Measurements from ENCODE around the gene TMEM40.
"Not testable (repeated sequence)": the region's sequence is repeated elsewhere in the genome, so short reads cannot be mapped to it uniquely, and the experiment has no call there.

The TMEM40 gene

DNA sequence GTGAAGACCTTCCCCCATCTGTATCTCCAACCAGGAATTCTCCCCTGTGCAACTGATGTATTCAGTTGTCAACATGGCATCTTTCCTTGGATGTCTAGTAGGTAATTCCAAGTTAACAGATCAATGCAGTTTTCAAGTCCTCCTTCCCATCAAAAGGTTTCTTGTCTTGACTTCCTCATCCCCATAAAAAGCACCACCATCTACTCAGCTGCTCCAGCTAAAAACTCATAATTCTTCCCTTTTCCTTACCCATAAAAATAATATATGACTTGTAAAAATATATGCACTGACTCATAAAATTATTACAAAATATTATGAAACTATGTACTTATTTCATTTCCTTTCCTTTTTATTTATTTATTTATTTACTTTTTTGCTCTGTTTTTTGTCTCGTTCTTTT is 32.4 kb upstream of the TMEM40 start:
- Histone ChIP-seq H2AFZ (ENCODE audit: low read depth, low read length) (no peak overlapping the region), H3K36me3 (ENCODE audit: insufficient read depth, low read length) (no peaks in the 10 kb centered on the region), H3K4me3 (ENCODE audit: low read length) (no peak overlapping the region), H3K27me3 (ENCODE audit: insufficient read depth, low read length) (no peaks in the 10 kb centered on the region), H3K4me1 (ENCODE audit: insufficient read depth, low read length) (no peaks in the 10 kb centered on the region), H3K9me3 (ENCODE audit: low read length) (no peaks in the 10 kb centered on the region)

DNA sequence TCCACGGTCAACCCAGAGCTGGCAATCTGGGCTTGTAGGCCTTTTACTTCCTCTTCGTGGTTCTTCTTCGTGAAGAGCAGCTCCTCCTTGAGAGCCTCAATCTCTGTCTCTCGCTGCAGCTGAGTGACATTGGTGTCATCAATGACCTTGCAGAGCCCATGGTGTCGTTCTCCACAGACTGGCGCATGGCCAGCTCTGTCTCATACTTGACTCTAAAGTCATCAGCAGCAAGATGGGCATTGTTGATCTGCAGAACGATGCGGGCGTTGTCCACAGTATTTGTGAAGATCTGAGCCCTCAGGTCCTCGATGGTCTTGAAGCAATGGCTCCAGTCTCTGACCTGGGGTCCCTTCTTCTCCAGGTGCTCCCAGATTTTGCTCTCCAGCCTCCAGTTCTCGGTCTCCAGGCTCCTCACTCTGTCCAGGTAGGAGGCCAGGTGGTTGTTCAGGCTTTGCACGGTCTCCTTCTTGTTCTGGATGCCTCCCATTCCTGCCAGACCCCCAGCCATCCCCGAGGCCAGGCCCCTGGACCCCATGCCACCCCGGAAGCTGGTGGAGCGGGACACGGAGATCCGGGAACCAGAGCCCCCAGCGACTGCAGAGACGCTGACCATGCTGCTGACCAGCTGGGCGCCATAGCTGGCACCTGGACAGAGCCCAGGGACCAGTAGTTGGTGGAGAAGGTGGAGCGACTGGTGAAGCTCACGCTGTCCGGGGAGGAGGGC is 29.1 kb upstream of the TMEM40 start:
- not testable (repeated sequence) for H2AFZ ChIP-seq (ENCODE audit: low read depth, low read length); H3K36me3 ChIP-seq (ENCODE audit: insufficient read depth, low read length); H3K27me3 ChIP-seq (ENCODE audit: insufficient read depth, low read length); H3K4me1 ChIP-seq (ENCODE audit: insufficient read depth, low read length); H3K4me3 ChIP-seq (ENCODE audit: low read length); H3K9me3 ChIP-seq (ENCODE audit: low read length)

DNA sequence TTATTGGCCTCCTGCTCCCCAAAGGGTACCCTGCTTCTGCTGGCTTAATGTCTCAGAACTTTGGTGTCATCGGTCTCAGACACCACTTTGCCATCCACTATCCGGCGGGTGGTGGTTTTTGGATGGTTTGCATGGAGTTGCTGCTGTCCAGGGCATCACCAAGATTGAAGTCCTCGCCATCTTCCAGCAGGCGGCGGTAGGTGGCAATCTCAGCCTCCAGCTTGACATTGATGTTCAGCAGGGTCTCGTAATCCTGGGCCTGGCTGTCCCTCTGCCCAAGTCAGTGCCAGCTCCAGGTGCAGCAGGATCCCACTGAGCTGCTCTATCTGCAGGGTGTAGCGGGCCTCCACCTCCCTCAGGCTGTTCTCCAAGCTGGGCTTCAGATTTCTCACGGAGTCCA is 28.3 kb upstream of the TMEM40 start:
- H2AFZ ChIP-seq (ENCODE audit: low read depth, low read length); H3K4me3 ChIP-seq (ENCODE audit: low read length); H3K36me3 ChIP-seq (ENCODE audit: insufficient read depth, low read length); H3K27me3 ChIP-seq (ENCODE audit: insufficient read depth, low read length); H3K4me1 ChIP-seq (ENCODE audit: insufficient read depth, low read length); H3K9me3 ChIP-seq (ENCODE audit: low read length): not testable (repeated sequence)

DNA sequence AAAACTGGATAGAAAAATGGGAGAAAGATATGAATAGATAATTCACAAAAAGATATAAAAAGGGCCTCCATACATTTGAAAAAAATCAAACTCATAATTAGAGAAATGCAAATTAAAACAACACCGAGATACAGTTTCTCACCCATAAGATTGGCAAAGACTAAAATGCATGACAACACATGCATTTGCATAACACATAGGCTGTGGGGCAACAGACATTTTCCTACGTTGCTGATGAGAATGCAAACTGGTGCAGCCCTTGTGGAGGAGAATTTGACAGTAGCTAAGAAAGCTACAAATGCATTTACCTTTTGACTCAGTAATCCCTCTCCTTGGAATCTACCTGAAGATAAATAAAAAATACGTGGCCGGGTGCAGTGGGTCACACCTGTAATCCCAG is 26.0 kb upstream of the TMEM40 start:
- Histone ChIP-seq H3K4me1 (ENCODE audit: insufficient read depth, low read length) (peaks cover 10% of the 10 kb centered on the region), H3K27me3 (ENCODE audit: insufficient read depth, low read length) (no peaks in the 10 kb centered on the region), H2AFZ (ENCODE audit: low read depth, low read length) (no peak overlapping the region), H3K36me3 (ENCODE audit: insufficient read depth, low read length) (no peaks in the 10 kb centered on the region), H3K4me3 (ENCODE audit: low read length) (no peak overlapping the region), H3K9me3 (ENCODE audit: low read length) (peaks cover 2% of the 10 kb centered on the region)

DNA sequence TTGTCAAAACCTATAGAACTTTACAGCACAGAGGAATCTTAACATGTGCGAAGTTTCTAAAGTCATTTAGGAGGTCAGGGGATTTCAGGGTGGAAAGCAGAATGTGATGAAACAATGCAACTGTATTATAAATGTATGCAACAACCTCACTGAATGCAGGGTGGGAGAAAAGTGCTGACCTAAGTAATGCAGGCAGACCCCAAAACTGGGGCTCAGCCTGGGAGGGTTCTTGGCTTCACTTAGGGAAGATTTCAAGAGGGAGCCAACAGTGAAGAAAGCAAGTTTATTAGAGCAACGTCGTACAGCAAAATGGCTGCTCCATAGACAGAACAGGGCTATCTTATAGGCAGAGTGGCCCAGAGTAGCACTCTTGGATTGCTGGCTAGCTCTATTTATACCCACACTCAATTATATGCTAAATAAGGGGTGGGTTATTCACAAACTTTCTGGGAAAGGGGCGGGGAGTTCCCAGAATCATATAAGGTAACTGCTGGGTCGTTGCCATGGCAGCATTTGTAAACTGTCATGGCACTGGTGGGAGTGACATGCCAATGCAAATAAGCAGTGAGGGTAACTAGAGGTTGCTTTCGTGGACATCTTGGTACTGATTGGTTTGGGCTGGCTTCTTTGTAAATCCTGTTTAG is 23.2 kb upstream of the TMEM40 start:
- Histone ChIP-seq H3K4me3 (ENCODE audit: low read length) (no peak overlapping the region), H3K4me1 (ENCODE audit: insufficient read depth, low read length) (peaks cover 10% of the 10 kb centered on the region), H3K36me3 (ENCODE audit: insufficient read depth, low read length) (no peaks in the 10 kb centered on the region), H3K9me3 (ENCODE audit: low read length) (peaks cover 2% of the 10 kb centered on the region), H3K27me3 (ENCODE audit: insufficient read depth, low read length) (no peaks in the 10 kb centered on the region), H2AFZ (ENCODE audit: low read depth, low read length) (no peak overlapping the region)

DNA sequence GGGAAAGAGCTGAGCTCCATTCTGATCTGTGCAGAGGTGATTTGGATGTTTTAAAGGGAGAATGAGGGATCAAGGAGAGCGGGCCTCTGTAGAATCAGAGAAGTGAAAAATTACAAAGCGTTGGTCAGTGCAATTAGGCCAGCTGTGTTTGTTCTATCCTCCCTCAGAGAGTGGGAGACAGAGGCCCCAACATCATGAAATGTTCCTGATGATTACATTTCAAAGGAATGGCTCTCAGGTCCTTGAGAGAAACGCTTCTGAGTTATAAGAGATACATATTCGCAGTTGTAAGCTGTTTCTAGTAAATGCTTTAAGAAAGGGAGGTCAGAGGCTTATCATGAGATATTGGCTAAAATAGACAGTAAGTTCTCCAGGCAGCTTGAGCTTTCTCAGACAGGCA is 21.7 kb upstream of the TMEM40 start:
- Histone ChIP-seq H3K9me3 (ENCODE audit: low read length) (peaks cover 2% of the 10 kb centered on the region), H3K27me3 (ENCODE audit: insufficient read depth, low read length) (no peaks in the 10 kb centered on the region), H3K4me3 (ENCODE audit: low read length) (no peak overlapping the region), H3K4me1 (ENCODE audit: insufficient read depth, low read length) (peaks cover 10% of the 10 kb centered on the region), H3K36me3 (ENCODE audit: insufficient read depth, low read length) (no peaks in the 10 kb centered on the region), H2AFZ (ENCODE audit: low read depth, low read length) (no peak overlapping the region)

DNA sequence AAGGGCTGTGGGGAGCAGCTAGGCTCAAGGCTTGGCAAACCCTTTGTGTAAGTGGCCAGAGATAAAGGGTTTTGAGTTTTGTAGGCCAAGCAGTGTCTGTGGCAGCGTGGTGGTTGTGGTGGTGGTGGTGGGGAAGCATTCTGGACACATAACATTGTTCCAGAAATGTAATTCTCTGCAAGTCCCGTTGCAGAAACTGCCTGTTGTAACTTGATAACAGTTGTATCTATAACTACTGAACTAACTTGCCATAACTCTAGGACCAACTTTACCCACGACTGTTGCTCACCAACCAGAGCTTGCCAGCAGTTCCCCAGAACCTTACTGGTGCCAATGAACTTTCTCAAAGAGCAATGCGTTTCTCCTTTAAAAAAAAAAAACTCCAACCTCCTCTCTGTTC is 18.1 kb upstream of the TMEM40 start:
- Histone ChIP-seq H3K4me1 (ENCODE audit: insufficient read depth, low read length) (peaks cover 5% of the 10 kb centered on the region), H3K9me3 (ENCODE audit: low read length) (no peaks in the 10 kb centered on the region), H3K27me3 (ENCODE audit: insufficient read depth, low read length) (peaks cover 2% of the 10 kb centered on the region), H3K36me3 (ENCODE audit: insufficient read depth, low read length) (no peaks in the 10 kb centered on the region), H2AFZ (ENCODE audit: low read depth, low read length) (no peak overlapping the region), H3K4me3 (ENCODE audit: low read length) (no peak overlapping the region)

DNA sequence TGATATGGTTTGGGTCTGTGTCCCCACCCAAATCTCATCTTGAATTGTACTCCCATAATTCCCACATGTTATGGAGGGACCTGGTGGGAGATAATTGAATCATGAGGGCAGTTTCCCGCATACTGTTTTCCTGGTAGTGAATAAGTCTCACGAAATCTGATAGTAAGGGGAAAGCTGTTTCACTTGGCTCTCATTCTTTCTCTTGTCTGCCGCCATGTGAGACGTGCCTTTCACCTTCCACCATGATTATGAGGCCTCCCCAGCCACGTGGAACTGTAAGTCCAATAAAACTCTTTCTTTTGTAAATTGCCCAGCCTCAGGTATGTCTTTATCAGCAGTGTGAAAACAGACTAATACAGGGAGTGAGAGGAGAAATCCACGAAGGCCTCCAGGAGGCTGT is 16.9 kb upstream of the TMEM40 start:
- not testable (repeated sequence) for H3K36me3 ChIP-seq (ENCODE audit: insufficient read depth, low read length); H3K27me3 ChIP-seq (ENCODE audit: insufficient read depth, low read length); H2AFZ ChIP-seq (ENCODE audit: low read depth, low read length); H3K4me1 ChIP-seq (ENCODE audit: insufficient read depth, low read length); H3K9me3 ChIP-seq (ENCODE audit: low read length); H3K4me3 ChIP-seq (ENCODE audit: low read length)

DNA sequence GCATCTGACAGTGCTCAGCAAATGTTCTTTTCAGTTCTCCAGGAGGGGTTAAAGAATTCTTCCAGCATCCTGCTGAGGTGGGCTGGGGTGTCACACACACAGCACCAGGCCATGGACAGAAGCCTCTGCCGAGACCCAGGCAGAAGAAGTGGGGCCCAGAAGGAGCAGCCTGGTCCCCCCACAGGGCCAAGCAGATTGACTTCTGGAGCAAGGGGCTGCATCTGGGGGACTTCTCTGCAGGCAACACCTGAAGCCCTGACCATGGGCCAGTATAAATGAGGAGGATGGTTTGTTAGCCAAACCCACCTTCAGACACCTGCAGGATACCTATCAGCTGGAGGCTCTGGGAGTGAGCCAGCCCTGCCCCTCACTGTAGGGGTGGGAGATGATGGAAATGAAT is 16.2 kb upstream of the TMEM40 start:
- no peaks in the 10 kb centered on the region for H3K9me3 ChIP-seq (ENCODE audit: low read length)
- H3K36me3 ChIP-seq (ENCODE audit: insufficient read depth, low read length) = no peaks in the 10 kb centered on the region

DNA sequence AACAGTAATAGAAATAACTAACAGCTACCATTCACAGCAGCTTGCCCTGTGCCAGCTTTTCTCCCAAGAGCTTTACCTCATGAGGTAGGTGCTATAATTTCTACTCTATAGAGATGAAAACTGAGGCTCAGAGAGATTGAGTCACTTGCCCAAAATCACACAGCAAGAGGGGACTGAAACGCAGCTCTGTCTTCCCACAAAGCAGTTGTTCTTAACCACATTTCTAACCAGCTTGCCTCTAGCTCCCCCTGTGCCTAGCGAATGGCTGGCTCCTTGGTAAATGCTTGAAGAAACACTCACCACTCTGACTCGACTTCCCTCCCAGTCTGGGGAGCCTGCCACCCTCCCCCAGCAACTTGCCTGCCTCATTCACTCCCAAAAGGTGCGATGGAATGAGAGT is 15.6 kb upstream of the TMEM40 start:
- no peak overlapping the region for H2AFZ ChIP-seq (ENCODE audit: low read depth, low read length)

More for the DNA sequence above, 16.2 kb upstream of the TMEM40 start:
- peaks cover 2% of the 10 kb centered on the region for H3K27me3 ChIP-seq (ENCODE audit: insufficient read depth, low read length)
- no peak overlapping the region for H2AFZ ChIP-seq (ENCODE audit: low read depth, low read length)
- H3K4me1 ChIP-seq (ENCODE audit: insufficient read depth, low read length) = no peaks in the 10 kb centered on the region
- no peak overlapping the region for H3K4me3 ChIP-seq (ENCODE audit: low read length)

DNA sequence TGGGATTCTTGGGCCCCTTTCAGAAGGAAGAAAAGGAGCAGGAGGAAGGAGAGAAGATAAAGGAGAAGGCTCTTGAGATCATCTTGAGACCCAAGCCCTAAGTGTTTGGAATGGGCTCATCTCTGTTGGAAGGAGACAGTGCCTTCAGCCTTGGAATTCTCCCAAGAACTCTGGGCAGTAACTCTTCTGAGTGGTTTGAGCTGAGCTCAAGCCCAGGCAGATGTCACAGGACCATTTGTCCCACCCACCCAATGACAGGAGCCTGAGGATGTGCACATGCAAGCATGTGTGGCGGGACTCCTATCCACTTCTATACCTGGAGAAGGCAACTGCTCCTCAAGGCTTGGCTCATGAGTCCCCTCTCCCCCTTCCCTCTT is 14.6 kb upstream of the TMEM40 start:
- no peaks in the 10 kb centered on the region for H3K36me3 ChIP-seq (ENCODE audit: insufficient read depth, low read length)
- H3K4me1 ChIP-seq (ENCODE audit: insufficient read depth, low read length) = no peaks in the 10 kb centered on the region
- H3K27me3 ChIP-seq (ENCODE audit: insufficient read depth, low read length) = peaks cover 2% of the 10 kb centered on the region
- no peak overlapping the region for H3K4me3 ChIP-seq (ENCODE audit: low read length)
- no peaks in the 10 kb centered on the region for H3K9me3 ChIP-seq (ENCODE audit: low read length)
- H2AFZ ChIP-seq (ENCODE audit: low read depth, low read length) = no peak overlapping the region

More for the DNA sequence above, 15.6 kb upstream of the TMEM40 start:
- no peaks in the 10 kb centered on the region for H3K36me3 ChIP-seq (ENCODE audit: insufficient read depth, low read length)
- H3K9me3 ChIP-seq (ENCODE audit: low read length) = no peaks in the 10 kb centered on the region
- no peaks in the 10 kb centered on the region for H3K4me1 ChIP-seq (ENCODE audit: insufficient read depth, low read length)
- no peak overlapping the region for H3K4me3 ChIP-seq (ENCODE audit: low read length)
- peaks cover 2% of the 10 kb centered on the region for H3K27me3 ChIP-seq (ENCODE audit: insufficient read depth, low read length)

DNA sequence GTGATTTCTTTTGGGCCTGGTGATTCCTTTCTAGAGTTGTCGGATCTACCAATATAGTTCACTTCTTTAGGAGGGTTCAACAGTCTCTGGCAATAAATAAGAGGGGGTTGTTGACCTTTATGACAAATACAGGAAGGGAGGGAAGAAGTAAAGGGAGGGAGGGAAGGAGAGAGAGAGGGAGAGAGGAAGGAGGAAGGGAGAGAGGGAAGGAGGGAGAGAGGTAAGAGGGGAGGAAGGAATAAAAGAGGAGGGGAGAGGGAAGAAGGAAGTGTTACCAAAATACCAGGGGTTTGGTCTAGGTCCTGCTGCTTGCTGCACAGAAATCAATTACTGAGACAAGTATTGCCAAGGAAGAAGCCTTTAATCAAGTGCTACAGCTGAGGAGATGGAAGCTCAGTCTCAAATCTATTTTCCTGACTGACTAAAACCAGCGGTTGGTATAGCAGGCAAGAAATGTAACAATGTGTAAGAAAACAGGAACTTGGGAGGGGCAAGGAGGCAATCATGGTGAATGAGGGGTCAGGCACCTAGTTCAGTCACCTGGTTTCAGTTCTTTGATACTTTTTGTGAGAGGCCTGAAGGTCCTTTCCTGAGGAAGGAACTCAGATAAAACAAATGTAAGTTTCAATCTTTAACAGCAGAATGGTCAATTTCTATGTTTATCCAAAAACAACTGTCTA is 14.1 kb upstream of the TMEM40 start:
- Histone ChIP-seq H3K36me3 (ENCODE audit: insufficient read depth, low read length) (no peaks in the 10 kb centered on the region), H3K9me3 (ENCODE audit: low read length) (no peaks in the 10 kb centered on the region), H2AFZ (ENCODE audit: low read depth, low read length) (no peak overlapping the region), H3K27me3 (ENCODE audit: insufficient read depth, low read length) (peaks cover 2% of the 10 kb centered on the region), H3K4me3 (ENCODE audit: low read length) (no peak overlapping the region), H3K4me1 (ENCODE audit: insufficient read depth, low read length) (no peaks in the 10 kb centered on the region)

DNA sequence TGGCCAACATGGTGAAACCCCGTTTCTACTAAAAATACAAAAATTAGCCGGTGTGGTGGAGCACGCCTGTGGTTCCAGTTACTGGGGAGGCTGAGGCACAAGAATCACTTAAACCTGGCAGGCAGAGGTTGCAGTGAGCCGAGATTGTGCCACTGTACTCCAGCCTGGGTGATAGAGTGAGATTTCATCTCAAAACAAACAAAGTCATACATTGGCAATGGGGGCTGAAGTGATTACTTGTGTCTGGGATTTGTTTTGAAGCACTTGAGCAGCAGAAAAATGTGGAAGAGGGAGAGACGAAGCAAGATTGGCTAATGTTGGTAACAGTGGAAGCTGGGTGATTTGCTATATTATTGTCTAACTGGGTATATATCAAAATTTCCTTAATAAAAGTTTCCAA is 13.4 kb upstream of the TMEM40 start:
- Histone ChIP-seq H3K36me3 (ENCODE audit: insufficient read depth, low read length) (no peaks in the 10 kb centered on the region), H2AFZ (ENCODE audit: low read depth, low read length) (no peak overlapping the region), H3K4me1 (ENCODE audit: insufficient read depth, low read length) (no peaks in the 10 kb centered on the region), H3K4me3 (ENCODE audit: low read length) (no peak overlapping the region), H3K27me3 (ENCODE audit: insufficient read depth, low read length) (peaks cover 2% of the 10 kb centered on the region), H3K9me3 (ENCODE audit: low read length) (no peaks in the 10 kb centered on the region)

Data from neuron (in vitro differentiated cells).